ENCODE measurements around the gene CAMTA1. TPM values are rescaled to one million over a fixed set of nuclear protein-coding genes. Genes with fewer than 3 reads are reported as not detected.

The CAMTA1 gene
- total RNA-seq, 1 experiment from 2014 or later: 69.5 TPM

- no TSS peak for BruUV-seq (replicated peaks)
- POLR2A ChIA-PET: no interaction called here
- RAD21 ChIA-PET (ENCODE audit: low non-redundant PET in 1 of 2, low total read pairs in 2 of 2, uncharacterized antibody in 2 of 2, unreplicated experiment in 2 of 2): no interaction called here
- no peak for DNase-seq (ENCODE audit: low read depth, low spot score)
- Histone ChIP-seq H3K9ac (ENCODE audit: low read length) (no peak overlapping the region), H4K20me1 (ENCODE audit: insufficient read depth) (no peaks in the 10 kb centered on the region), H3K36me3 (ENCODE audit: control insufficient read depth in 1 of 2, insufficient read depth in 2 of 2, low read length in 2 of 2) (no peaks in the 10 kb centered on the region), H3K27ac (ENCODE audit: low read depth, low read length) (no peak overlapping the region), H3K9me3 (ENCODE audit: control insufficient read depth in 1 of 2, insufficient read depth in 1 of 2, low read depth in 1 of 2, low read length in 2 of 2) (no peaks in the 10 kb centered on the region), H3K9me2 (ENCODE audit: insufficient read depth) (no peaks in the 10 kb centered on the region), H2AFZ (ENCODE audit: low read depth, low read length, poor library complexity, severe bottlenecking) (no peak overlapping the region), H3K4me3 (replicated peaks in 1 of 2; ENCODE audit: low read depth in 1 of 2, low read length in 2 of 2) (no peak overlapping the region), H3K4me1 (ENCODE audit: control insufficient read depth in 1 of 2, insufficient read depth in 2 of 2, low read length in 2 of 2) (no peaks in the 10 kb centered on the region), H3K4me2 (ENCODE audit: low read length) (no peak overlapping the region), H3K27me3 (ENCODE audit: insufficient read depth, low read length) (peaks cover 24% of the 10 kb centered on the region), H3K79me2 (ENCODE audit: insufficient read depth, low read length) (no peaks in the 10 kb centered on the region)
- CTCF ChIA-PET: no interaction called here
- no peak for ATAC-seq
- intact Hi-C loops (cut with micrococcal nuclease): no loop called here
- TF ChIP-seq CBX3 (IDR thresholded peaks at IDR 0.05; ENCODE audit: low read depth): no peak
These were observed 698.6 kb downstream of the CAMTA1 start for GRCh38 chr1:7483634-7484383.

GRCh38 chr1:7485086-7485780, 700.0 kb downstream of the CAMTA1 start:
- Histone ChIP-seq H3K4me2 (ENCODE audit: low read length) (no peak overlapping the region), H3K9me2 (ENCODE audit: insufficient read depth) (no peaks in the 10 kb centered on the region), H3K4me3 (replicated peaks in 1 of 2; ENCODE audit: low read depth in 1 of 2, low read length in 2 of 2) (no peak overlapping the region), H3K27me3 (ENCODE audit: insufficient read depth, low read length) (peaks cover 24% of the 10 kb centered on the region), H3K4me1 (ENCODE audit: control insufficient read depth in 1 of 2, insufficient read depth in 2 of 2, low read length in 2 of 2) (no peaks in the 10 kb centered on the region), H2AFZ (ENCODE audit: low read depth, low read length, poor library complexity, severe bottlenecking) (no peak overlapping the region), H3K36me3 (ENCODE audit: control insufficient read depth in 1 of 2, insufficient read depth in 2 of 2, low read length in 2 of 2) (no peaks in the 10 kb centered on the region), H3K9ac (ENCODE audit: low read length) (no peak overlapping the region), H4K20me1 (ENCODE audit: insufficient read depth) (no peaks in the 10 kb centered on the region), H3K79me2 (ENCODE audit: insufficient read depth, low read length) (no peaks in the 10 kb centered on the region), H3K27ac (ENCODE audit: low read depth, low read length) (no peak overlapping the region), H3K9me3 (ENCODE audit: control insufficient read depth in 1 of 2, insufficient read depth in 1 of 2, low read depth in 1 of 2, low read length in 2 of 2) (no peaks in the 10 kb centered on the region)
- ChIA-PET POLR2A (no interaction called here), CTCF (no interaction called here), RAD21 (ENCODE audit: low non-redundant PET in 1 of 2, low total read pairs in 2 of 2, uncharacterized antibody in 2 of 2, unreplicated experiment in 2 of 2) (no interaction called here)
- no peak for DNase-seq (ENCODE audit: low read depth, low spot score)
- ATAC-seq: no peak
- intact Hi-C loops (cut with micrococcal nuclease): no loop called here
- BruUV-seq (replicated peaks): no TSS peak
- TF ChIP-seq SIN3A (IDR thresholded peaks at IDR 0.05; ENCODE audit: low read depth) (no peak), EGR1 (IDR thresholded peaks at IDR 0.05; ENCODE audit: low read depth) (no peak), SRF (IDR thresholded peaks at IDR 0.05; ENCODE audit: low read depth) (no peak), POLR2AphosphoS5 (IDR thresholded peaks at IDR 0.05; ENCODE audit: low read depth, low read length) (no peak), CEBPB (IDR thresholded peaks at IDR 0.05; ENCODE audit: low read depth) (no peak), EZH2 (IDR thresholded peaks at IDR 0.05) (no peak), POLR2A (IDR thresholded peaks at IDR 0.05; ENCODE audit: borderline replicate concordance, extremely low read depth, insufficient read depth, insufficient read length) (no peak), CBX3 (IDR thresholded peaks at IDR 0.05; ENCODE audit: low read depth) (no peak), CTCF (IDR thresholded peaks at IDR 0.05 in 2 of 3, conservative IDR thresholded peaks at IDR 0.05 in 1 of 3; ENCODE audit: borderline replicate concordance in 1 of 3, insufficient read depth in 1 of 3, low read depth in 2 of 3, low read length in 2 of 3) (no peak), ATF3 (IDR thresholded peaks at IDR 0.05) (no peak), ZFX (IDR thresholded peaks at IDR 0.05) (no peak), RAD21 (IDR thresholded peaks at IDR 0.05; ENCODE audit: low read depth) (no peak), ZNF274 (IDR thresholded peaks at IDR 0.05; ENCODE audit: low read depth, low read length) (no peak), REST (IDR thresholded peaks at IDR 0.05; ENCODE audit: low read depth) (no peak), YY1 (IDR thresholded peaks at IDR 0.05; ENCODE audit: extremely low read depth, insufficient replicate concordance, low read depth, low read length) (no peak)

Measured in HCT116 (cell line).